Dendritic cell treated with granulocyte-macrophage colony-stimulating factor and Interleukin-4, amounts not matched to agents 40 ng/mL and 50 ng/mL, for 4 days (primary cell): ENCODE results near the gene CDC25A.

Experiments used
- H3K27ac Mint-ChIP-seq: one replicate; pipeline ENCODE4 v1.8.0; 2022; ENCODE audit warnings: mild to moderate bottlenecking, mixed read lengths
- H3K27me3 Mint-ChIP-seq: one replicate; pipeline ENCODE4 v1.8.0; 2022; ENCODE audit warnings: mild to moderate bottlenecking, mixed read lengths
- H3K36me3 Mint-ChIP-seq: one replicate; pipeline ENCODE4 v1.8.0; 2022; ENCODE audit warnings: low read depth, mixed read lengths
- H3K4me1 Mint-ChIP-seq: one replicate; pipeline ENCODE4 v1.8.0; 2022; ENCODE audit warnings: low read depth, mixed read lengths
- H3K4me3 Mint-ChIP-seq: one replicate; pipeline ENCODE4 v1.8.0; 2022; ENCODE audit warnings: mild to moderate bottlenecking, moderate library complexity, mixed read lengths
- H3K9me3 Mint-ChIP-seq: one replicate; pipeline ENCODE4 v1.8.0; 2022; ENCODE audit warnings: mixed read lengths
- intact Hi-C: fragments of 100-400 bp; cut with micrococcal nuclease; formaldehyde crosslinking; loops from one replicate; pipeline ENCODE4 v1.15.0; 2022

CDC25A gene

GRCh38 chr3:48143567-48143966 is 44.6 kb downstream of the CDC25A start:
- Mint-ChIP-seq H3K27me3 (no peaks in the 10 kb centered on the region), H3K36me3 (no peaks in the 10 kb centered on the region), H3K27ac (no peak overlapping the region), H3K4me3 (no peak overlapping the region), H3K9me3 (no peaks in the 10 kb centered on the region), H3K4me1 (peaks cover 6% of the 10 kb centered on the region)
- intact Hi-C loops = no loop called here

- Mint-ChIP-seq H3K4me3 (no peak overlapping the region), H3K36me3 (no peaks in the 10 kb centered on the region), H3K4me1 (peaks cover 6% of the 10 kb centered on the region), H3K27me3 (no peaks in the 10 kb centered on the region), H3K9me3 (no peaks in the 10 kb centered on the region), H3K27ac (no peak overlapping the region)
- intact Hi-C loops = no loop called here
Observed at GRCh38 chr3:48142316-48142870, 45.8 kb downstream of the CDC25A start.

GRCh38 chr3:48141604-48142137 is 46.5 kb downstream of the CDC25A start:
- Mint-ChIP-seq H3K27me3 (no peaks in the 10 kb centered on the region), H3K9me3 (no peaks in the 10 kb centered on the region), H3K36me3 (no peaks in the 10 kb centered on the region), H3K4me1 (peaks cover 6% of the 10 kb centered on the region), H3K27ac (no peak overlapping the region), H3K4me3 (no peak overlapping the region)
- intact Hi-C loops = no loop called here

GRCh38 chr3:48140936-48141603 is 47.1 kb downstream of the CDC25A start:
- H3K36me3 Mint-ChIP-seq = no peaks in the 10 kb centered on the region
- no peak overlapping the region for H3K27ac Mint-ChIP-seq
- H3K4me1 Mint-ChIP-seq = peaks cover 6% of the 10 kb centered on the region
- H3K9me3 Mint-ChIP-seq = no peaks in the 10 kb centered on the region
- intact Hi-C loops = no loop called here
- H3K4me3 Mint-ChIP-seq = no peak overlapping the region
- H3K27me3 Mint-ChIP-seq = no peaks in the 10 kb centered on the region

- no peak overlapping the region for H3K4me3 Mint-ChIP-seq
- H3K27ac Mint-ChIP-seq = no peak overlapping the region
- intact Hi-C loops = no loop called here
- no peaks in the 10 kb centered on the region for H3K36me3 Mint-ChIP-seq
- H3K27me3 Mint-ChIP-seq = no peaks in the 10 kb centered on the region
- peaks cover 6% of the 10 kb centered on the region for H3K4me1 Mint-ChIP-seq
- H3K9me3 Mint-ChIP-seq = no peaks in the 10 kb centered on the region
Observed at GRCh38 chr3:48140336-48140757, 47.9 kb downstream of the CDC25A start.

- Mint-ChIP-seq H3K36me3 (no peaks in the 10 kb centered on the region), H3K4me1 (peaks cover 6% of the 10 kb centered on the region), H3K27ac (no peak overlapping the region), H3K4me3 (no peak overlapping the region), H3K9me3 (no peaks in the 10 kb centered on the region), H3K27me3 (no peaks in the 10 kb centered on the region)
- intact Hi-C loops = no loop called here
Observed at GRCh38 chr3:48137425-48137999, 50.7 kb downstream of the CDC25A start.

GRCh38 chr3:48135552-48136495 is 52.4 kb downstream of the CDC25A start:
- H3K27me3 Mint-ChIP-seq = no peaks in the 10 kb centered on the region
- no peaks in the 10 kb centered on the region for H3K36me3 Mint-ChIP-seq
- peaks cover 6% of the 10 kb centered on the region for H3K4me1 Mint-ChIP-seq
- no peak overlapping the region for H3K27ac Mint-ChIP-seq
- intact Hi-C loops = no loop called here
- H3K4me3 Mint-ChIP-seq = no peak overlapping the region
- no peaks in the 10 kb centered on the region for H3K9me3 Mint-ChIP-seq

- Mint-ChIP-seq H3K9me3 (no peaks in the 10 kb centered on the region), H3K4me3 (no peak overlapping the region), H3K4me1 (no peaks in the 10 kb centered on the region), H3K27ac (no peak overlapping the region), H3K36me3 (no peaks in the 10 kb centered on the region), H3K27me3 (no peaks in the 10 kb centered on the region)
- intact Hi-C loops = no loop called here
Observed at GRCh38 chr3:48130321-48130904, 57.8 kb downstream of the CDC25A start.

GRCh38 chr3:48129921-48130320 is 58.3 kb downstream of the CDC25A start:
- Mint-ChIP-seq H3K4me3 (no peak overlapping the region), H3K27me3 (no peaks in the 10 kb centered on the region), H3K4me1 (no peaks in the 10 kb centered on the region), H3K36me3 (no peaks in the 10 kb centered on the region), H3K27ac (no peak overlapping the region), H3K9me3 (no peaks in the 10 kb centered on the region)
- intact Hi-C loops = no loop called here

- Mint-ChIP-seq H3K4me3 (no peak overlapping the region), H3K27ac (no peak overlapping the region), H3K9me3 (no peaks in the 10 kb centered on the region), H3K4me1 (no peaks in the 10 kb centered on the region), H3K27me3 (no peaks in the 10 kb centered on the region), H3K36me3 (no peaks in the 10 kb centered on the region)
- intact Hi-C loops = no loop called here
Observed at GRCh38 chr3:48128774-48129173, 59.4 kb downstream of the CDC25A start.

GRCh38 chr3:48125886-48126622 is 62.2 kb downstream of the CDC25A start:
- no peaks in the 10 kb centered on the region for H3K27me3 Mint-ChIP-seq
- H3K4me1 Mint-ChIP-seq = no peaks in the 10 kb centered on the region
- no peaks in the 10 kb centered on the region for H3K36me3 Mint-ChIP-seq
- H3K9me3 Mint-ChIP-seq = no peaks in the 10 kb centered on the region
- H3K27ac Mint-ChIP-seq = no peak overlapping the region
- intact Hi-C loops = no loop called here
- no peak overlapping the region for H3K4me3 Mint-ChIP-seq

GRCh38 chr3:48125013-48125705 is 63.1 kb downstream of the CDC25A start:
- Mint-ChIP-seq H3K27ac (no peak overlapping the region), H3K4me3 (no peak overlapping the region), H3K9me3 (no peaks in the 10 kb centered on the region), H3K4me1 (no peaks in the 10 kb centered on the region), H3K36me3 (no peaks in the 10 kb centered on the region), H3K27me3 (no peaks in the 10 kb centered on the region)
- intact Hi-C loops = no loop called here

GRCh38 chr3:48123346-48123745 is 64.9 kb downstream of the CDC25A start:
- Mint-ChIP-seq H3K27ac (no peak overlapping the region), H3K4me1 (no peaks in the 10 kb centered on the region), H3K36me3 (no peaks in the 10 kb centered on the region), H3K4me3 (no peak overlapping the region), H3K9me3 (no peaks in the 10 kb centered on the region), H3K27me3 (no peaks in the 10 kb centered on the region)
- intact Hi-C loops = no loop called here
